ENCODE data around the gene PPP2R1A.
A peak's percentile ranks its signal among the peaks of the same experiment; 100 is the strongest.
"Not testable (repeated sequence)": the region's sequence is repeated elsewhere in the genome, so short reads cannot be mapped to it uniquely, and the experiment has no call there.

PPP2R1A gene

GRCh38 chr19:52200755-52201391 lies 11.0 kb downstream of the PPP2R1A start:
- DNase-seq, result not testable (repeated sequence)

GRCh38 chr19:52206481-52206880 lies 16.6 kb downstream of the PPP2R1A start:
- no peak for DNase-seq

GRCh38 chr19:52211203-52211602 lies 21.4 kb downstream of the PPP2R1A start:
- DNase-seq, result no peak

GRCh38 chr19:52211926-52212571 lies 22.2 kb downstream of the PPP2R1A start:
- DNase-seq, result no peak

- DNase-seq, result no peak
These were observed 22.9 kb downstream of the PPP2R1A start for GRCh38 chr19:52212572-52213255.

- DNase-seq, result peak; percentile 4
These were observed 24.4 kb downstream of the PPP2R1A start for GRCh38 chr19:52214241-52214640.

- no peak for DNase-seq
These were observed 26.5 kb downstream of the PPP2R1A start for GRCh38 chr19:52216401-52216800.

- no peak for DNase-seq
These were observed 27.7 kb downstream of the PPP2R1A start for GRCh38 chr19:52217576-52217975.

- DNase-seq, result no peak
These were observed 29.8 kb downstream of the PPP2R1A start for GRCh38 chr19:52219611-52220010.

GRCh38 chr19:52221031-52221430 lies 31.2 kb downstream of the PPP2R1A start:
- DNase-seq, result no peak

- DNase-seq, result no peak
These were observed 32.1 kb downstream of the PPP2R1A start for GRCh38 chr19:52221831-52222375.

- DNase-seq, result no peak
These were observed 34.4 kb downstream of the PPP2R1A start for GRCh38 chr19:52224211-52224610.

- no peak for DNase-seq
These were observed 36.8 kb downstream of the PPP2R1A start for GRCh38 chr19:52226652-52227051.

- DNase-seq, result no peak
These were observed 37.5 kb downstream of the PPP2R1A start for GRCh38 chr19:52227196-52227940.

- no peak for DNase-seq
These were observed 38.1 kb downstream of the PPP2R1A start for GRCh38 chr19:52227980-52228379.

GRCh38 chr19:52229524-52229923 lies 39.7 kb downstream of the PPP2R1A start:
- no peak for DNase-seq

- no peak for DNase-seq
These were observed 40.8 kb downstream of the PPP2R1A start for GRCh38 chr19:52230685-52231084.

GRCh38 chr19:52231154-52231910 lies 41.5 kb downstream of the PPP2R1A start:
- DNase-seq, result no peak

- DNase-seq, result no peak
These were observed 44.6 kb downstream of the PPP2R1A start for GRCh38 chr19:52234406-52234805.

- no peak for DNase-seq
These were observed 47.3 kb downstream of the PPP2R1A start for GRCh38 chr19:52237197-52237596.

GRCh38 chr19:52237771-52238400 lies 48.0 kb downstream of the PPP2R1A start:
- peak; percentile 63 for DNase-seq

- DNase-seq, result no peak
These were observed 54.2 kb downstream of the PPP2R1A start for GRCh38 chr19:52244021-52244420.
